ENCODE measurements around the gene ALDH3A2.

DNA sequence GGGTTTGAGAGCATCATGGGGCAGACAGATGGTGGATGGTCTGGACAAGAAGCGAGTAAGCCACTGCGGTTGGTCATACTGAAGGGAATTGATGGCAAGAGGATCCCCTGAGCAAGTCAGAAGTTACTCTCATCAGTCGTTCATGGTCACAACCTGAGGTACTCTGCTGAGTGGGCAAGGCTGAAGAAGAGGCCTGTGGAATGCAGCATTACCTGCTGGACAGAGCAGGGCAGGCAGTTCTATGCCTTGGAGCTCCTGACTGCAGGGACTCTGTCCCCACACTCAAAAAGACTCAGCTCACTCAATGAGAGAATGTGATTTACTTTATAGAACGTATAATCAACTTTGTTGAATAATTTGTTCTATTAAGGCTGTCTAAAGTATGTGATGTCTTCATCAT lies 28.3 kb downstream of the ALDH3A2 start:
- TF ChIP-seq, protein P1, sequence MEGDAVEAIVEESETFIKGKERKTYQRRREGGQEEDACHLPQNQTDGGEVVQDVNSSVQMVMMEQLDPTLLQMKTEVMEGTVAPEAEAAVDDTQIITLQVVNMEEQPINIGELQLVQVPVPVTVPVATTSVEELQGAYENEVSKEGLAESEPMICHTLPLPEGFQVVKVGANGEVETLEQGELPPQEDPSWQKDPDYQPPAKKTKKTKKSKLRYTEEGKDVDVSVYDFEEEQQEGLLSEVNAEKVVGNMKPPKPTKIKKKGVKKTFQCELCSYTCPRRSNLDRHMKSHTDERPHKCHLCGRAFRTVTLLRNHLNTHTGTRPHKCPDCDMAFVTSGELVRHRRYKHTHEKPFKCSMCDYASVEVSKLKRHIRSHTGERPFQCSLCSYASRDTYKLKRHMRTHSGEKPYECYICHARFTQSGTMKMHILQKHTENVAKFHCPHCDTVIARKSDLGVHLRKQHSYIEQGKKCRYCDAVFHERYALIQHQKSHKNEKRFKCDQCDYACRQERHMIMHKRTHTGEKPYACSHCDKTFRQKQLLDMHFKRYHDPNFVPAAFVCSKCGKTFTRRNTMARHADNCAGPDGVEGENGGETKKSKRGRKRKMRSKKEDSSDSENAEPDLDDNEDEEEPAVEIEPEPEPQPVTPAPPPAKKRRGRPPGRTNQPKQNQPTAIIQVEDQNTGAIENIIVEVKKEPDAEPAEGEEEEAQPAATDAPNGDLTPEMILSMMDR (IDR thresholded peaks at IDR 0.05): no peak
- no peak for TF ChIP-seq POLR2A (IDR thresholded peaks at IDR 0.05)

All from lower leg skin (tissue), 3 donors.